CD4-positive, alpha-beta T cell treated with Interleukin-1 beta for 1 hour (primary cell): ENCODE data around the gene TRAF1.

ENCODE experiments used
- DNase-seq, 2 donors: peaks; one replicate each; pipeline ENCODE4 v3.0.0-alpha.2; 2020 to 2022

TRAF1 gene

DNA sequence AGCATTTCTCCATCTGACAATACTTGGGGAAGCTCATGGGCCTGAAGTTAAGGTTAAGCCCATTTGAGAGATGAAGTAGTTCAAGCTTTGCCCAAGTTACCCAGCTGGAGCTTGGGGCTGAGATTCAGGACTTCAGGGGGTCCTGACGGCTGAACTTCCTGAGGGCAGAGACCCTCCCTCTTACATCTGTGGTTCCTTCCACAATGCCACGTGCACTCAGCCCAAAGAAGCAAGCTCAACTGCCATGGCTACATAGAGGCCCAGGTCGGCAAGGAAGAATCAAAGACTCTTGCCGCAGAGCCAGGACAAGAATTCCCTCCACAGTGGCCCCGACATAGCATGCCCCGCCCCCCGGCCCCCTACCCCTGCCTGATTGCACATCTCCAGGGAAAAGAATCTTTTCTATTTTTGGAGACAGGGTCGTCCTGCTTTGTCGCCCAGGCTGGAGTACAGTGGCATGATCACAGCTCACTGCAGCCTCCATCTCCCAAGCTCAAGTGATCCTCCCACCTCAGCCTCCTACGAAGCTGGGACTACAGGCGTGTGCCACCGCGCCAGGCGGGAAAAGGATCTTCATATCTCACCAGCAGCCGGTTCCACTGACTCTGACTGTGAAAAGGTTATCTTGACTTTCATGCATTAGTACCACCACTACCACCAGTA is 58.8 kb downstream of the TRAF1 start:
- no peak for DNase-seq

DNA sequence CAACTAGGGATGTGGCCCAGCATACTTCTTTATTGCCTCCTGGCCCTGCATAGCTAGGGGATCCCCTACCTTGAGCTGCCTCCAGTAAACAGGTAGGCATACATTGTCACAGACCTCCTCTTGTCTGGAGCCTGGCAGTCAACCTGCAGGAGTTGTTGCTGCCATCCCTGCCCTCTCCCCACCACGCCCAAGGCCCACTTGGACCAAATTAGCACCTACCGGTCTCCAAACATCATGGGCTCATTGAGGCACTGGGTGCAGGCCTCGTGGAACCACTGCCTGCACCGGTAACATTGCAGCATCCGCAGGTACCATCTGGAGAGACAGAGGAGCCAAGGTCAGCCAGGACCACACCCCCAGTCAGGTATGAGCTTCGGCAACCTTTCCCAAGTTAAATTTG is 59.9 kb downstream of the TRAF1 start:
- DNase-seq, result no peak

DNA sequence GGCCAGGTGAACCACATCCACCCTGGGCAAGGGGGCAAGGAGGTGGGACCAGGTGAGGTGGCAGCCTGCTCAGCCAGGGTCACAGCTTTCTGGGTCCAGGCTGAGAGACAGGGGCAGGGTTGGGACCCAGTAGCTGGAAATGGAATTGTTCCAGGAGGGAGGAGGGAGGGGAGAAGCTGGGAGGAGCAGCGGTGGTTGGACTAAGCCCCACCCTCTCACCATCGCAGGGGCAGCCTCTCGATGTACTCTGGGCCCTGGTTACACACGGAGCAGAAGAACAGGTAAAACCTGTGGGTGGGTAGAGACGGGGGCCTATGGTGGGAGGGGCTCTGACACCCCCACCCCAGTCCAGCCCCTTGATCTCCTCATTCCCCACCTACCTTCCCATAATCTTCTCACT is 60.8 kb downstream of the TRAF1 start:
- DNase-seq, result no peak

DNA sequence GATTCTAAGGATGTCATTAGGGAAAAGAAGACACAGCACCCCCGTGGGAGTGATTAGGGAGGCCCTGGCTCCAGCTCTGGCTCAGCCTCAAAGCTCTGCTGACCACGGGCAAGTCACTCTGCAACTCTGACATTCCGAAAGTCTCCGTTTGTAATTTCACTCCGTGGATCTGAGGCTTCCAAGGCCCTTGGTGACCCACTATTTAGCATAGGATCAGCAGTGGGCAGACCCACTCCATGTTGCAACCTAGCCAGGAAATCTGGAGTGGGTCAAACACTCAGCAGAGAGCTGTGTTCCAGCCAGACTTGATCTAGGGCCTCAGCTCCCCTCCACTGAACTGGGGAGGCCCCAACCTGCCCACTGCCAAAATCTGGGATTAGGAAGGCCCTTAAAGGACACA is 61.4 kb downstream of the TRAF1 start:
- DNase-seq, result no peak

DNA sequence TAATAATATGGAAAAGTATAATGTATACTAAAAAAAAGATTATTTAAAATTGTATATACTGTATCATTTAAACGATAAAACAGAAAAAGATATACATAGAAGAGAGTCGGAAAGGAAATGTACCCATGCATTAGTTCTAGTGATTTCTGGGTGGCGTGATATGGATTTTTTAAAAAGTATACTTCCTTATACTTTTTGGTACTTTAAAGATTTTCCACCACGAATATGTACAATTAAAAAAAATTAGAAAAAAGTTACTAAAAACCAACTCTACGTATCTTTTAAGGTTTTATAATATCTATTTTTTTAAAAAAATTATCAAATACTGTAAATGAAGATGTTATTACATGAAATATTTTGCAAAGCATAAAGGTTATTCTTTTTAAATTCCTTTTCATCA is 61.9 kb downstream of the TRAF1 start:
- no peak for DNase-seq

DNA sequence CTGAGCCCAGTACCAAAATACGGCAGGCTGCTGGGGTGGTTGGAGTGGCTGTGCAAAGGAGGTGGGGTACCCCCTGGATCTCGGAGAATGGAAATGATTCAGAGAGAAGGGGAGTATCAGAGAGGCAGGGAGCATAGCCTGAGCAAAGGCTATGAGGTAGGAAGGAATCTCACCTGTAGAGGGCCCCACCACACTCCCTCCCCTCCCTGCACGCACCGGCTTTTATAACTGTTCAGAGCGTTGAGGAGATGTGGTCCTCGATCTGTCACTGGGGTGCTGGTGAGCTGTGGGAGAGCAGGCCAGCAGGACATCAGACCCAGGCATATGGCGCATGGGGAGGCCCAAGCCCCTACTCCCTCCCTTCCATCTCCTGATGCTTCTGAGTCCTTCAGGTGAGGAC is 62.8 kb downstream of the TRAF1 start:
- DNase-seq, result no peak

DNA sequence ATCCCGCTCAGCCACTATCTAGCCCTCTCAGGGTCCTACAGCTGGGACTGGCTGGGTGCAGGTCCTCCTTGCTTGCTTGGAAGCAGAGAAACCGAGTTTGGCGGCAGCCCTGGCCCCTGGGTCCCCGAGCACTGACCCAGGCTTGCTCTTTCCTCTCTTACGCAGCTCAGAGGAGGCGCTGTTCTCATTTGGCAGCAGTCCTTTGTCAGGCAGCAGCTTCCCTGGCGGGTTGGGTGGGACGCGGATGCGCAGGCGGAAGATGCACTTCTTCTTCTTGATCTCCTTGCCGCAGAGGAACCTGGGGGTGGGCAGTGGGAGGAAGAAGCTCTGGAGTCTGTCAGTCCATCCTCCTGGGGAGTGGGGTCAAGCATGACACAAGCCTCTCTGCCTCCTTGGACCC is 64.1 kb downstream of the TRAF1 start:
- no peak for DNase-seq

DNA sequence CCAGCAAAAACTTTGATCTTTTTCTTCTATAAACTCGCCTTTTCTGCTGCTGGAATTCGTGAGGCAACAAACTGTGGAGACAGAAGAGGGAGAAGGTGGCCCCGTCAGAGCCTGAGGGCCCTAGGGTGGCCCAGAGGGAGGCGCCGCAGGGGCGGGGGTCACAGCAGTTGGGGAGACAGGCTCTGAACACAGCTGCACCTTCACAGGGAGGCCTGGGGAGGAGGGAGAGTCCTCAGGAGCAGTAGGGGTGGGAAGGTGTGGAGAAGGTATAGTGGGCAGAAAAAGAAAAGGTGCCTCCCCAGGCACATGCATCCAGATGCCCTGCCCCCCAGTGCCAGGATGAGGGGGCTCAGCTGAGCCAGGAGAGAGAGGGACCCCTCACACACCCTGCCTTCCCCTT is 64.7 kb downstream of the TRAF1 start:
- no peak for DNase-seq

DNA sequence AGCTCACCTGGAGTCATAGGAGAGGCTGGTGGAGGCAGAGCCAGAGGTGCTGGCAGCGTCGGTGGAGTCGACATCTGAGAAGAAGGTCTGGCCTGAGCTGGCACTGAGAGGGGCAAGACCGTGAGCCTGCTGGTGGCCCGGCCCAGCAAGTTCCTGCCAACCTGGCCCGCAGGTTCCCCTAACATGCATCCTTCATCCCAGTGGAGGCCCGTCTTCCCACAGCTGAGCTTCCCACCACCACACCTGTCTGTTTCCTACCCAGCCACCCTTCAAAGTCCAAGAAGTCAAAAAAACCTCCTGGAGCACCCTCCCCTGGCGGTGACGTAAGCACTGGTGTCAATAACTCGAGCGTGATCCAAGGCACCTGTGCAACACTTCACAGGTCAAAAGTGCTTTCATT is 66.5 kb downstream of the TRAF1 start:
- no peak for DNase-seq

DNA sequence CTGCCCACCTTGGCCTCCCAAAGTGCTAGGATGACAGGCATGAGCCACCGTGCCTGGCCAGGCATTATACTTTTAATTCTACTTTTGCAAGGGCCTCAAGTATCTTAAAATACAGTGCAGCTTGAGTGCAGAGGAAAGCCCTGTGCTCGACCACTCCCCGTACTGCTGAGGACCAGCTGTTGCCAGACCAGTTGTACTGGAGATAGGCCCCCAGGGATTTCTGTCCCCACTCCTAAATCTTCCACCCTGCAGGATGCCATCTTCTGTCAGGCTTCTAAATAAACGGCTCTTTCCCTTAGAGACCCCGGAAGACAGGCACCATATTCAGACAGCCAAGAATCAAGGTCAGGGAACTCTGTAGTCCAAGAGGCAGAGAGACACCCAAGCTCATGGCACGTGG is 67.2 kb downstream of the TRAF1 start:
- DNase-seq, result no peak

DNA sequence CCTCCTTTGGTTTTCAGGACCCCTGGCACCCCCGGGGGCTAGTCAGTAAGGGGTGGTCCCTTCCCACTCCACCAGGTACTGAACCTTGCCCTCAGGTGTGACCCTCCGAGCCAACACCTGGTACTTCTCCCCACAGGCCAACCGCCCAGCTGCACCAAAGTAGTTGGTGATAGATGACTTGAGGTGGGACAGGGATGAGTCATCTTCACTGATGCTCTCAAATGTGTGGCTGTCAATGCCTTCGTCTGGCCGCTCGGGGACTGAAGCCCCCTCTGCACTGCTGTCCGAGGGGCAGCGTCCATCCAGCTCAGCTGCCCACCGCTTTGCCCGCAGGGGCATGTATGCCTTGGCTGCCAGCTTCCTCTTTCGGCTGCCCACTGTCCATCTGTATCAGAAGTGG is 68.7 kb downstream of the TRAF1 start:
- DNase-seq, result no peak

DNA sequence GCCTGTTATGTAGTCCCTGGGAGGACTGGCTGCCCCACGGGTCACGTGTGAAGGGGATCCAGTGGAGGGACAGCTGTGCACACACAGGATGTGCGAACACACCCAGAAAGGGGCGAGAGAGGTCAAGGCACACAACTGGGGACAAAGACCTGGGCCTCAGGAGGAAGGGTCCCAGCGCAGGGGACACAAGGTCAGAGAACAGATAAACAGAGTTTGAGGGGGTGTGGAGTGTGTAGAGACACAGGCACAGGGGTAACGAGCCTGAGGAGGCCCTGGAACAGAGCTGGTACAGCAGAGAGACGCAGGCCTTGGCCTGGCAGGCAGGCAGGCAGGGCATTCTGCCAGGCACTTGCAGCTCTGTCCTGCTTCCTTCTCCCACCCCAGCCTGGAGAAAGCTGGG is 69.1 kb downstream of the TRAF1 start:
- no peak for DNase-seq

DNA sequence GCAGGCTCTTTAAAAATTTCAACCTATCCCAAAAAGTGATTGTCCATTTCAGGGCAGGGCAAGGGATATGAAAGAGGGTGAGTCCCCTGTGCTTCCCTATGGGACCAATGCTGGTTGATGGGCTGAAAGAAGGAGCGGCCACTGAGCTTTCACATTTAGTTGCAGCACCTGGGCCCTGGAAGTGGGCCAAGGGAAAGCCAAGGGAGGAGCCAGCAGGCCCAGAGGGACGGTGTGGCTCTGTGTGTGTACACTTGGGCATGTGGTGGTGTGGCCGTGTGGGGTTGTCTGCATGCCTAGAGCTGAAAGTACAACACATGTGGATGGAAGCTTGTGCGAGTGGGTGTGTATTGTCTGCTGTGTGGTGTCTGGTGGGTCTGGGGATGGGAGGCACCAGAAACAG is 69.9 kb downstream of the TRAF1 start:
- no peak for DNase-seq

DNA sequence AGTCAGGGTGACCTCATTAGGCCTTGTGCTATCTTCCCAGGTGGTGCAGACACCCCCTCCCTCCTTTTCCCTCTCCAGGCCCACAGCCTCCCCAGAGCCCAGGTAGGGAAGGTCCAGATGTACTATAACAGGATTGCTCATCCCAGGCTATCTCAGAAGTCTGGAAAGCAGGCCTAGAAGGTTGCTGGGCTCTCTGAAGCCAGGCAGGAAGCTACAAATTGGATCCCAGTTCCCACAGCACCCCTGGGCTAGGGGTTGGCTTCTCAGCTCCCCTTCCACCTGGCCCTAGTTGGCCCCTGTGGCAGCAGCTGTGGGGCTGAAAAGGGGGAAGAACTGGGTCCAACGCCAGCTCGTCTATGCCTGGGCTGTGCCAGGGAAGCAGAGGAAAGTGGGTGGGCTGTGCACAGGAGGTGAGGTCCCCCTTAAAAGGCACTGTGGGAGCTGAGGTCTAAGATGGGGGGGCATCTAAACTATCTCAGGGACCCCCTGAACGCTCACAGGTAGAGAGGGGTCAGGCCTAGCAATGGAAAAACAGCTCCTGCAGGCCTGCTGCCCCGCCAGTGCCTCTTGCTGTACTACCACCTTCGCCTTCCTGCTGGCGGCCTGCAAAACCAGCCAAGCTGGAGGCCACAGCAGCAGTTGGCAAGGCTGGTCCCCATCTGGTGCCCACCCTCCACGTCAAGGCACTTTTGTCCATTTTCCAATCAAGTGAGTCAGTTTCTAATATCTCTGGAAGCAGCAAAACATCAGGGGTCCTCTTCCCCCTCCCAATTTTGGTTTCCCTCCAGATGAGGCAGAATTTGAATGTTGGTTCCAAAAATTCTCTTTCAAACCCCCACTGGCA is 70.5 kb downstream of the TRAF1 start:
- no peak for DNase-seq

DNA sequence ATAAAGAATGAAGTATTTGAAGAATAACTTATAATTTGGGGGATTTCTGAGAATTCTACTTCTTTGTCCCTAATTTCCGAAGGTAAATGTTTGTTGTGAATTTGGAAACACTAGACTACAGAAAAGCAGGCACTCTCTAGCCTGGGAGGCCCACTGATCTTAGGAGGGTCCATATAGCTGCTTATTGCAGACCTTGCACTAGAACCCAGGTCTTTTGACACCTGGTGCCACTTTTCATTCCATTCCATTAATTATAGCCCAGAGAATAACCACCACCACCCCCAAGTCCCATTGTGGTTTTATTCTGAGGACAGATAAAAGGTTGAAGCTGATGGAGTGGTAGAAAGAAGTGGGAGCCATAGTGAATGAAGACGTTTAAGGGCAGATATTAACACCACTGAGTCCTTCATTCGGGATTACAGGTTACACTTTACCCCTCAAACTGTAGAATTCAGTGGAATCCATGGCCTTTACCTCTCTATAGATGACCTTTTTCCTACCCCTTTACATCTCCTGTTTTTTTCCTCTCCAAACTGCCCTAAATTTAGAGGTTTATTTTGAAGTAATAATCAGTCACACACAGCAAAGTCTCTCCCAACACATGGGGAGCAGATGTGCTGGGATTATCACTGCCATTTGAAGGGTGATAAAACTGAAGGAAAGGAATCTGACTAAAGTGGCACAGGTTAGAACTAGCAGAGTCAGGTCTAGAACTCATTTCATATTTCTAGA is 71.8 kb downstream of the TRAF1 start:
- no peak for DNase-seq

DNA sequence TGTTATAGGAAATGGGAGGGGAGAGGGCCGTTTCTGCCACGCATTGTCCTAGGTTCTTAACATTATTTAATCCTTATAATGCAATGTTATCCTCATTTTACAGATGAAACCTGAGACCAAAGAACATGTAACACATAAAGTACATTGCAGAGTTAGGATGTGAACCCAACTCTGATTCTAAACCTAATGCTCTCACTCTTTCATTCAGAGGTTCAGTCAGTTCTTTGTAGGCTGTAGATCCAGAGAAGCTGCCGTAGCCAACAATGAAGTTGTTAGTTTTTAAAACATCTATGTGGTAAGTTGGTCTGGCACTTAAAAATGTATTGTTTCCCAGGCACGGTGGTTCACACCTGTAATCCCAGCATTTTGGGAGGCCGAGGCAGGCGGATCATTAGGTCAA is 73.4 kb downstream of the TRAF1 start:
- no peak for DNase-seq
